ENCODE measurements around the gene MAN2A1.
"Not testable (repeated sequence)": the region's sequence is repeated elsewhere in the genome, so short reads cannot be mapped to it uniquely, and the experiment has no call there.

The MAN2A1 gene

DNA sequence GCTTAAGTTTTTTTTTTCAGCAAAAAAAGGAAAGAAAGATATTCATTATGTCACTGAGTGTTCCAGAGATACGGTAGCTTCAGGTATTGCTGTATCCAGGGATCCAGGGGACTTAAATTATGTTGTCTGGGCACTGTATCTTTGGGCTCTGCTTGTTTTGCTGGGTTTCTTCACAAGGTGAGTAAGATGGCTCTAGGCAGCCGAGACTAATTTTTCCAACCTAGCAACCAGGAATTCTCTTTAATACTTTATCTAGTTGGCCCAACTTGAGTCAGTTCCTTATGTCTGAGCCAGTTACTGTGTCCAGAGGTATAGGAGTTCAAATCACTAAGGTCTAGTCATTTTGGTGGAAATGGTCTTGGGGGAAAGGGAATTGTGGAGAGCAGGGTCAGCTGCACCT, 66.0 kb downstream of the MAN2A1 start:
- no peak for DNase-seq (ENCODE audit: low read depth, low spot score)

DNA sequence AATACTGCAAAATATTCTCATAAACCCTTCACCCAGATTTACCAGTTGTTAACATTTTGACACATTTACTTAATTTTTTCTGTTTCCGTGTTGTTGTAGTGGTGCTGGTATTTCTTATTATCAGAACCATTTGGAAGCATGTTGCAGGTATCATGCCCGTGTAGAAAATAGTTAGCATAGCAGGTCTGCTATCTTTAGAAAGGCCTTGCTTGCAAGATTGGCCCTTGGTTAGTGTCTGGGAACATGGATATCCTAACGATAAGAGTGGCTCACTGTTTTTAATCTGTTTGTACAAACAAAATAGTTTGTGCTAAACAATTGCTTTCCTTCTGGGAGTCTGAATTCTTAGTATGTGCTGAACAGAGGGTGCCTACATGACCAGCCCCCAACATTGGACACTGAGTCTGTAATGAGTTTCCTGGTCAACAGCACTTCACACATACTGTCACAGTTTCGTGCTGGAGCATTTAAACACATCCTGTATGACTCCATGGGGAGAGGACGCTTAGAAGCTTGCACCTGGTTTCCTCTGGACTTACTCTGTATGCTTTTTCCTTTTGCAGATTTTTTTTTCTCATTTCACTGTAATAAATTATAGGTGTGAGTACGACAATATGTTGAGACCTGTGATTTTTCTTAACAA, 66.9 kb downstream of the MAN2A1 start:
- no peak for DNase-seq (ENCODE audit: low read depth, low spot score)

DNA sequence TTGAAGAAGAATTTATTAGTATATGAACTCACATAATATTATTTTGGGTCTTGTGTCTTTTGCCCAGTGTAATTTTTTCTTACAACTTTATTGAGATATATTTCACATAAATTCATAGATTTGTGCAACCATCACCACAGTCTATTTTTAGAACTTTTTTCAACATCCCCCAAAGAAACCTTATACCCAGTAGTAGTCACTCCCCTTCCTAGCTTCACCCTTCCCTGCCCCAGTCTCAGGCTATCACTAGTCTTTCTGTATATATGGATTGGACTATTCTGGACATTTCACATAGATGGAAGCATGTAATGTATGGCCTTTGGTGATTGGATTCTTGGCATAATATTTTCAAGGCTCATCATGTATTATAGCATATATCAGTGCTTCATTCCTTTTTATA, 67.8 kb downstream of the MAN2A1 start:
- no peak for DNase-seq (ENCODE audit: low read depth, low spot score)

DNA sequence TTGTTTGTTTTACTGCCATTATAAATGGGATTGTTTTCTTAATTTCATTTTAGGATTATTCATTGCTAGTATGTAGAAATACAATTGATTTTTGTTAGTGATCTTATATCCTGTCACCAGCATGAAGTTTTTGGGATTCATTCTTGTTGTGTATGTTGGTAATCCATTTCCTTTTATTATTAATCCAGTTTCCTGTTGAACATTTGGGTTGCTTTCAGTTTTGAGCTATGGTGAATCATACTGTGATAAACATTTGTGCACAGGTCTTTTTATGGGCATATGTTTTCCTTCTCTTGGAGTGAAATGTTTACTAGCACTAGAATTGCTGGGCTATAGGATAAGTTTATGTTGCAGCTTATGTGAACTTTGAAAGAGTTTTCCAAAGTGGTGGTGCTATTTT, 69.6 kb downstream of the MAN2A1 start:
- no peak for DNase-seq (ENCODE audit: low read depth, low spot score)

DNA sequence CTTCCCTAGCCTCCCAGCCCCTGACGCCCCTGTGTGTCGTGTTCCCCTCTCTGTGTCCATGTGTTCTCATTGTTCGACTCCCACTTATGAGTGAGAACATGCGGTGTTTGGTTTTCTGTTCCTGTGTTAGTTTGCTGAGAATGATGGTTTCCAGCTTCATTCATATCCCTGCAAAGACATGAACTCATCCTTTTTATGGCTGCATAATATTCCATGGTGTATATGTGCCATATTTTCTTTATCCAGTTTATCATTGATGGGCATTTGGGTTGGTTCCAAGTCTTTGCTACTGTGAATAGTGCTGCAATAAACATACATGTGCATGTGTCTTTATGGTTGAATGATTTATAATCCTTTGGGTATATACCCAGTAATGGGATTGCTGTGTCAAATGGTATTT, 70.4 kb downstream of the MAN2A1 start:
- not testable (repeated sequence) for DNase-seq (ENCODE audit: low read depth, low spot score)

DNA sequence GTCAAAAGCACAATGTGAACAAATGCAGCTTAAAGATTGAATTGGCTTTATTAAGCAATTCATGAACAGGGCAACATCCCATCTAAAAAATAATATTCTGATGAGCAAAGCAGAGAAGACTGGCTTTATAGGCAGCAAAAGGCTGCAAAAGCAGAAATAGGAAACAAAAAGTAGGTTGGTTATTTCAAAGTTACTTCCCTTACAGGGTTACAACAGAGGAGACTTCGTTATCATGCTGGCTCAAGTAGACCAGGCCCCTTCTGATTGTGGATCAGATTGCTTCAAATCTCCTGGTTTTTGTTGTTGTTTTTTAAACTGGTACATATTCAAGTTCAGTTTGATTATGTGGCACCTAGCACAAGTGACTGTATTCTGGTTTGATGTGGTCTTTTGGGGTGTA, 73.1 kb downstream of the MAN2A1 start:
- no peak for DNase-seq (ENCODE audit: low read depth, low spot score)

DNA sequence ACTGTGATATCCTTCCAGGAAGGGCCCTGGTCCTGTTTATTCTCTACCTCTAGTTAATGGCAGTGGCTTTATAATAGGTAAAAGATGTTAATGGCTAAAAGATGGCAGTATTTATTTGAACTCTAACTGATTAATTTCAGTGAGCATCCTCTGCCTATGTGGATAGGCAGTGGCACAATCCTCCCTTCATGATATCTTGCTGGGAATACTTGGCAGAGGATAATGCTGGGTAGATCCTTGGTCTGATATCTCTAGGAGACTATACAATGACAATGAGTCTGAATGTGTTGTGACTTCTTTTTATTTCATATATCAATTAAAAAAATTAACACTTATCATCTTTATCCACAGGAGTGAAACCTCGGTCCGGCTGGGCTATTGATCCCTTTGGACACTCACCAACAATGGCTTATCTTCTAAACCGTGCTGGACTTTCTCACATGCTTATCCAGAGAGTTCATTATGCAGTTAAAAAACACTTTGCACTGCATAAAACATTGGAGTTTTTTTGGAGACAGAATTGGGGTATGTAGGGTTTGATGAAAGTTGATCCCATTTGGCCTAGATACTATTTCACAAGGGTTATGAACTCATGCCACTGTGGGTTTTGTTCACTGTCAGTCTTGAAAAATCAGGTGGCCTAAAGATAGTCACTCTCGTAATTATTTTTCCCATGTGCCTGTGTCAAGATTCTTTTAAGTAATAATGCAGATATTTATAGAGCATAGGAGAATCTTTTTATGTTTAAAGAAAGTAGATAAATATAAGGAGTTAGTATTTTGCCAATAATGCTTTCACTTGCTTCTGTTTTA, 77.7 kb downstream of the MAN2A1 start:
- no peak for DNase-seq (ENCODE audit: low read depth, low spot score)

DNA sequence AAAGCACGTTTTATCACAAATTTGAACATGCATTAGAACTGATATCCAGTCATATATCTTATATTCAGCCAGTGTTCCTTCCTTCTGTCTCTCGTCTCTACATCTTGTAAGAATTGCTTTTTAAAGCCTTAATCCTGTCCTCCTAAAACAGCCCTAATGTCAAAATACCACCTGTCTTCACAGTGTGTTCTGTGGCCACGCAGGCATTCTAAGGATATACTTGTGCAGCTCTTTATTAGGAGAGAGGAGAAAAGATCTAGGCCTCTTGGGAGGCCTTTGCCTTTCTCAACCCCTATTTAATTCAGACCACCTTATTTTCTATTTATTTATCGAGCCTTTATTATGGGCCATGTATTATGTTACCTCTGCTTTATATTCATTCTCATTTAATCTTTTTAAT, 78.3 kb downstream of the MAN2A1 start:
- DNase-seq (ENCODE audit: low read depth, low spot score): no peak

DNA sequence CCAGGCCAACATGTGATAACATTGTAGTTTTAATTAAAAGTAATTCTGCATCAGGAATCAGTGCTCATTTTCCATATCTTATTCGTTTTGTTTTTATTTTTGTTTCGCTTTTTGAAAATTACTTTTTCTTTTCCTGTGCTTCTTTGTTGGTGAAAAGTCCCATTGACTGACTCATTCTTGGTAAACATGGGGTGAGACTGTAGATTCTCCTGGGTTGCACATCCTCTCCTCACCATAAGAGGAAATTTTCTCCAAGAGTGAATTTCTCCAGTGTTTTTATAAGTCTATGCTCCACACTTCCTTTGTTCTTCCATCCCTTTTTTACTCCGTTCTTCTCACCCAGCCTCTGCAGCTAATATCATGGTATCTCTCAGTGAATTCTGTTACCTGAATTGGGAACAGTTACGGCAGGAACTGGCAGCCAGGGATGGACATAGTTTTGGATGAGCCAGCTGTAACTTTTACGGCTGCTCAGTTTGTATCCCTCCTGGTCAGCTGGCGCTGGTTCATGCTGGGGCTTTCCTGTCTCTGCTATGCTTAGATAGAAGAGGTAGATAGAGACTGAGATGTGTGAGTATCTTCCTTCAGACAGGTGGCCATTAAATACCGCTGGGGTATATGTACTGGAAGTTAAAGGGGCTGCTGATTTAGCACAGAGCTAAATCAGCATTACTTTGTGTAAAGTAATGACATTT, 80.0 kb downstream of the MAN2A1 start:
- no peak for DNase-seq (ENCODE audit: low read depth, low spot score)

DNA sequence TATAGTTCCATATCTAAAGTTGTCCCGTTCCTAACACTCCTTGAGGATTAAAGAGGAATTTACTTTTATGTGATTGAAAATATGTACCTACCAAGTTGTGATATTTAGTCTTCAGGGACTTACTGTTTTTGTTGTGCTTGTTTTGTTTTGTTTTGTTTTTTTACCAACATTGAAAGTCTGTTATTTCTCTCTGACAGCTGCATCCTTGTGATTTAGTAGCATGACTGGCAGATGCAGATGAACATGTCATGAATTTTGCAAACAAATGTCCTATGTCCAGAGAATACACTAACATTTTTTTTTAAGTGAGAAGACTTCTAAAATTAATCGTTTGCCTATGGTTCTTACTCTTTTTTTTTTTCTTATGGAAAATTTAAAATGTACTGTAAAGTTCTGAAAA, 85.4 kb downstream of the MAN2A1 start:
- no peak for DNase-seq (ENCODE audit: low read depth, low spot score)

DNA sequence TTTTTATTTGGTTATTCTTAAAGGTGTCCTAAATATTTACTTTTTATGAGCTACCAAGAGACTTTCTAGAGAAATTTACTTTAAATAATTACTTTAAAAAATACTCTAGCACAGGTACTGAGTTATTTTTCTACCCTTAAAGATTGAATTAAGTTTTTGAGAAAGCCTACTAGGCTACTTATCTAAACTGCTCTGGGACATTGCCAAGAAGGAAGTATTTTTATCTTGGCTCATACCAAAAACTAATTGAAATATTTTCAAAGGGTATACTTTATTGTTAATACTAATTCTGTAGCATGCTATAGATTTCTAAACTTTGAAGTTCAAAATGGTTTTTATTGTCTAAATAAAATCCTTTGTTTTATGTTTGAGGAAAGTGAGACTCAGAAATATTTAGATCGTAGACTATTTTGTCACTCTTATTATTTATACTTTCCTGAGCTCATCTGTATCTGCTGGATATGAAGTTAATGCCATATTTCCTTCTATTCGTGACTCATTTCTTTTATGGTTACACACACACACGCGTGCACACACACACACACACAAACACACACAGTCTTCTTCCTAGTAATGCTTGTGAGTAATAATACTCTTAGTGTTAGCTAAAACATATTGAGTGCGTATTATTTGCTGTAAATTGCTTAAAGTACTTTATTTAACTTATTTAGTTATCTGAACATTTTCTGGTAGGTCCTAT, 89.5 kb downstream of the MAN2A1 start:
- DNase-seq (ENCODE audit: low read depth, low spot score): no peak

DNA sequence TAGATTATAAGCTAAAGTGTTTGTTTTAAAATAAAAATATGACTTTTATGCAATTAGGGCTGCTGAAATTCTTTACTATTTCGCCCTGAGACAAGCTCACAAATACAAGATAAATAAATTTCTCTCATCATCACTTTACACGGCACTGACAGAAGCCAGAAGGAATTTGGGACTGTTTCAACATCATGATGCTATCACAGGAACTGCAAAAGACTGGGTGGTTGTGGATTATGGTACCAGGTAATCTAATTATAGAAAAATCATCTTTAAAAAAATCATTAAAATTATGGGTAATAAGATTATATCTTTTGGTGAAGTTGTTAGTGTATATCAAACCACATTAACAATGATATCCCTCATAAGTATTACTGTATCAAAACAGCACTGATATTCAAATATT, 95.0 kb downstream of the MAN2A1 start:
- DNase-seq (ENCODE audit: low read depth, low spot score): no peak

DNA sequence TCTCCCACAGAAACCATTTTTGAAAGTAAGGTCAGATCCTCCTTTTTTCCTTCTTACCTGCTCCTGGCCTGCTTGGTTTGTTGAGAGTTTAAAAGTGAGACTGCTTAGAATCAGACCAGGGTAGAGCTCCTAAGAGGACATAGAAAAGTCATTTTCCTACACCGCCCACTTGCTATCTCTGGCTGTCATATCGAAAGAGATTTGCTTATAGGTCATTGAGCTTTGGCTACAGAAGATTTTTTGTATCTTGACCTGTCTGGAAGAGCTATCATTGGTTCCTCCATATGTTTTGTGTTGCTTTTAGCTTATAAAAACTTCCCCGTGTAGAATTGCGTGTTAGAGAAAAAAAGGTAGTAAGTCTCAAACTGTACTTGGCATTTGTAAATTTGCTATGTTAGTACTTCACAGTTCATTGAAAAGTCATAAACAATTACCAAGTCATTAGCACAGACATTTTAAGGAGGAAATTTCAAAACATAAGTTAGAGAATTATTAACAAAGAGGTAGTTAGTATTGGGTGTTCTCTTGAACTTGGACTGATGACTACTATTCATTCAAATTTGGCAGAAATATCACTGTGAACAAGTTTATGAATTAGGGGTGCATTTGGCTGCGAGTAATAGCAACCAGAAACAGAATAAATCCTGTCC, 96.6 kb downstream of the MAN2A1 start:
- DNase-seq (ENCODE audit: low read depth, low spot score): no peak

DNA sequence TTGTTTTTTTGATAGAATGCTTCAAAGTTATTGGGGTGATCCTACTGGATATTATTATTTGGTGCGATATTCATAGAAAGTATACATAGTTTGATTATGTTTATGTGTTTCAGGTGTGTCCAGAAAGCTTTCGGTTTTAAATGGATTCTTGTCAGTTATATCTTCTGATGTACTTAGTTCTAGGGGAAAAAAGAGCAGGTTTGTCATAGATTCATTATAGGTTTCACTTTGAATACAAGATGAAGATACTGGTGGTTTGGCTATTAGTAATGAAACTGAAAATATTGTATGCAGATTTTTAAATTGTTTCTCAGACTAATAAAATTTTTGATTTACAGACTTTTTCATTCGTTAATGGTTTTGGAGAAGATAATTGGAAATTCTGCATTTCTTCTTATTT, 98.9 kb downstream of the MAN2A1 start:
- DNase-seq (ENCODE audit: low read depth, low spot score): no peak

DNA sequence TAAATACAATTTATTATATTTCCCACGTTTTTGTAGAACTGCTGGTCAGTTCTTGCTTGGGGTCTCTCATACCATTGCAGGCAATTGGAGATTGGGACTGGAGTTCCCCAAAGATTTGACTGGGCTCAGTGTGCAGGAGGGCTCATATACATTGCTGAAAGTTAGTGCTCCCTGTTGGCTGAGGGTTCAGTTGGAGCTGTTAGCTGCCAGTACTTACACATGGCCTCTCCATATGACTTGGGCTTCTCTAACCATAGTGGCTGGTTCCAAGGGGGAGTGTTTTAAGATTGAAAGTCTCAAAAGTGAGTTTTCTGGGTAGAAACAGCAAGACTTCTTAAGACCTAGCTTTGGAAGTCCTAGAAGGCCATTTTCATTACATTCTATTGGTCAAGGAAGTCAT, 102.9 kb downstream of the MAN2A1 start:
- no peak for DNase-seq (ENCODE audit: low read depth, low spot score)

DNA sequence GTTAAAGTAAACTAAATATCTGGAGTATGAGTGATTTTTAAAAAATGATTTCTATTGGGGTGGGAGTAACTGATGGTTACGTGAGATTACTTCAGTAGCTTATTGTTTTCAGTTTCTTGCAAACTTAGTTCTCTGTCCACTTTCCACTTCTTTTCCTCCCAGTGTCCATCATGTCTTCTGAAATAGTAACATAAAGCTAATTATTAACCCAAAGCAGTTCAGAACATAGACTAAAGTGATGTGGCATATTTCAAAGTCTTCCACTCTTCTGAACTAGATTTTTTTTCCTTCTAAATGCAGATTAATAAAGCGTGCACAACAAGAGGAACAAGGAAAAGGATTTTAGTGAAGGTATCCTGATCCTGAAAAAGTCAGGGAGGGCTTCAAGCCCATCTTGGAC, 114.1 kb downstream of the MAN2A1 start:
- no peak for DNase-seq (ENCODE audit: low read depth, low spot score)

DNA sequence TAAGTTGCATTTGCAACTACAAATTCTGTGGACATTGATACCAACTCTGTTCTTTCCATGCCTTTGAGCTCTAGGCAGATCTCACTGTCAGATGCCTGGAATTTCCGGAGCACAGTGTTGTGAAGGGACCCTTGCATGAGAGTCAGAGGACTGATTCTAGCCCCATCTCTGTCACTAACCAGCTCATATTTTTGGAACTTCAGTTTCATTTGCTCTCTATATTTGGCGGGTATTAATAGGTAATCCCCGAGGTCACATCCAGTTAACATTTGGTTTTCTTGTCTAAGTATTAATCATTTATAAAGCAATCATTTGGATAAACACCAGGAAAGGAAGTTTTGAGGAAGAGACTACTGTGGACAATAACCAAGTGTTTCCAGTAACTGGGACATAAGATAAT, 115.7 kb downstream of the MAN2A1 start:
- no peak for DNase-seq (ENCODE audit: low read depth, low spot score)

DNA sequence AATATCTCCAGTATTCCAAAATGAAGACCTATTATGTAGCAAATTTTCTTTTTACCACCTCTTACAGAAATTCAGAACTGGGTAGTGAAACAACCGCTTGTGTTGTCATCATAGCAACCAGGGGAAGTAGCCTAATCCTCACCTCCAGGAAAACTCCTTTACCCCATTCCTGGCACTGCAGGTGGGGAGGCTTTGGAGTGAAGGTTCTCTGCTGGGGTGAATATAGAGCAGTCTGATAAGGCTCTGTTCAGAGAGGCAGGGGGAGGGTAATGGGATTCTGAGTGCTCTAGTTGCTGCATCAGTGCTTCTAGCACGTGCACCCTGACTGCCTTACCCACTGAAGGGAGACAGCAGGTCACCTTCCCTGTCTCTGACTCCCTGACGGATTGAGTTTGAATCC, 116.2 kb downstream of the MAN2A1 start:
- DNase-seq (ENCODE audit: low read depth, low spot score): no peak

DNA sequence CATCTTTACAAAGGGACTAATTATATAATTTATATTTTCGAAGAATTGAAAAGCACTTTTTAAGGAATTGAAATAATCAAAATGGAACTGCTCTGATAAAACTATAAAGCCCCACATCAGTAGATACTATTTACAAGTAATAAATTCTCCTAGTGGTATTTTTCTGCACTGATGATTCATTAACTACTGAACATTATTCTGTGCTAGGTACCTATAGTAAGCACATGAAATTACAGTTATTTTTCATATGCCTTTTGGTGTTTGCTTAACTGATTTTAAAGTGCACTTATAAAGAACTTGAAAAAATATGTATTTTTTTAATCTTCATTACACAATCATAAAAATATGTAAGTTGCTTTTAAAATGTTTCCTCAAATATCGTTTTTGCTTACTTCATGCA, 123.0 kb downstream of the MAN2A1 start:
- DNase-seq (ENCODE audit: low read depth, low spot score): no peak

DNA sequence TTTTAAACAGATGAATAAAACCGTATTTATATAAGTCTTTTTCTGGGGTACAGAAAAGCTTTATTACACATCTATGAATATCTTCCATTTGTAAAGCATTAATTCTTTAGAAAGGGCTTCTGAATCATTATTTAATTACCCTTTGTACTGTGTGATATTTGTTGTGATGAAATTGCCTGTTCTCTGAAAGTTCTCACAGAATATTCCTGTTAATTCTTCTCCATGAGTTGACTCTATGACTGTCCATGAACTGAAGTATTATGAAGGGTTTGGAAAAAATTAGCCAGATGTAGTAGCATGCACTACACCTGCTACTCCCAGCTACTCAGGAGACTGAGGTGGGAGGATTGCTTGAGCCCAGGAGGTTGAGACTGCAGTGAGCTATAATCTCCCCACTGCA, 127.0 kb downstream of the MAN2A1 start:
- DNase-seq (ENCODE audit: low read depth, low spot score): no peak

DNA sequence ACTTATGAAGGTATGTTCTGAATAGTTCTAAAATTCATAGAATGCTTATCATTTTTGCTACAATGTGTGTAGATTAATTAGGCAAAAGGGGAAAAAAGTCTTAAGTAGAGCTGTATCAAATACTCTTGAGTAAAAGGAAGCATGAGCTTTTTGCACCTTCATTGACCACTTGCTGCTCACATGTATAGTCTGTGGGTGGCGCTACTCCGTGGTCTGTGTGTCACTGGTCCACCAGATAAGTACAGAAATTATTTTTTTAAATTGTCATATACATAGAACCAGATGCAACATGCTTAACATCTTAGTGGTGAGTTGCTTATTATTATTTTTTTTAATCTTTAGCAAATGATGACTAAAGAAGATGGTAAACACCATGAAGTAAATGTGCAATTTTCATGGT, 130.2 kb downstream of the MAN2A1 start:
- DNase-seq (ENCODE audit: low read depth, low spot score): no peak

DNA sequence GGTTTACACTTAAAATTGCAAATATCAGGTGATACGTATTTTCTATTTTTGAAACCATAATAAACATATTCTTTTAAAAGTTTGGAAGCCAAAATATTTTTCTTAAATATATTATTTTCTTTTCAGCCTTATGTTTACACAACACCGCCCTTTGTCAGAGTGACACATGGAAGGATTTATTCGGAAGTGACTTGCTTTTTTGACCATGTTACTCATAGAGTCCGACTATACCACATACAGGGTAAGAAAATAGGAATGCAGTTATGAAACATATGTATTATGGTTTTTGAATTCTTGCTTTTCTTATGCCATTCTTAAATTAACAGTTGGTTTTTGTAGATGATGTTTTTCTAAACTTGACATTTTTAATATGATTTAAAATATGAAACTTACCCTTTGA, 133.9 kb downstream of the MAN2A1 start:
- no peak for DNase-seq (ENCODE audit: low read depth, low spot score)

Measured in astrocyte of the hippocampus (primary cell).